Measurements from ENCODE around the gene PLK5.

The PLK5 gene

GRCh38 chr19:1570836-1571235 is 47.0 kb downstream of the PLK5 start:
- no peak for TF ChIP-seq YY1 (IDR thresholded peaks at IDR 0.05; ENCODE audit: low read depth)
- no peak for TF ChIP-seq TEAD4 (IDR thresholded peaks at IDR 0.05)
- no peak for TF ChIP-seq CEBPB (IDR thresholded peaks at IDR 0.05)
- no peak for TF ChIP-seq ZBTB7A (IDR thresholded peaks at IDR 0.05; ENCODE audit: low read depth)
- TF ChIP-seq USF1 (IDR thresholded peaks at IDR 0.05): no peak
- TF ChIP-seq REST (IDR thresholded peaks at IDR 0.05; ENCODE audit: low read depth): no peak

GRCh38 chr19:1571358-1571757 is 47.5 kb downstream of the PLK5 start:
- TF ChIP-seq CREB1 (IDR thresholded peaks at IDR 0.05; ENCODE audit: low read depth): no peak
- TF ChIP-seq ZBTB7A (IDR thresholded peaks at IDR 0.05; ENCODE audit: low read depth): no peak
- TF ChIP-seq CEBPB (IDR thresholded peaks at IDR 0.05): no peak
- no peak for TF ChIP-seq TEAD4 (IDR thresholded peaks at IDR 0.05)
- no peak for TF ChIP-seq TAF1 (IDR thresholded peaks at IDR 0.05; ENCODE audit: low read depth)
- TF ChIP-seq EGR1 (IDR thresholded peaks at IDR 0.05): no peak
- TF ChIP-seq REST (IDR thresholded peaks at IDR 0.05; ENCODE audit: low read depth): no peak
- TF ChIP-seq EP300 (IDR thresholded peaks at IDR 0.05; ENCODE audit: borderline replicate concordance): no peak

GRCh38 chr19:1572795-1573194 is 48.9 kb downstream of the PLK5 start:
- no peak for TF ChIP-seq REST (IDR thresholded peaks at IDR 0.05; ENCODE audit: low read depth)
- TF ChIP-seq ZBTB7A (IDR thresholded peaks at IDR 0.05; ENCODE audit: low read depth): no peak
- no peak for TF ChIP-seq CEBPB (IDR thresholded peaks at IDR 0.05)
- TF ChIP-seq RAD21 (IDR thresholded peaks at IDR 0.05; ENCODE audit: low read depth): no peak
- no peak for TF ChIP-seq NFIC (IDR thresholded peaks at IDR 0.05)
- TF ChIP-seq TAF1 (IDR thresholded peaks at IDR 0.05; ENCODE audit: low read depth): no peak
- TF ChIP-seq MAX (IDR thresholded peaks at IDR 0.05): no peak
- TF ChIP-seq YY1 (IDR thresholded peaks at IDR 0.05; ENCODE audit: low read depth): no peak
- TF ChIP-seq EP300 (IDR thresholded peaks at IDR 0.05; ENCODE audit: borderline replicate concordance): no peak
- TF ChIP-seq TEAD4 (IDR thresholded peaks at IDR 0.05): no peak
- TF ChIP-seq FOXM1 (IDR thresholded peaks at IDR 0.05; ENCODE audit: borderline replicate concordance, low read depth): no peak
- TF ChIP-seq CREB1 (IDR thresholded peaks at IDR 0.05; ENCODE audit: low read depth): no peak
- TF ChIP-seq USF1 (IDR thresholded peaks at IDR 0.05): no peak
- no peak for TF ChIP-seq EGR1 (IDR thresholded peaks at IDR 0.05)
- TF ChIP-seq TCF12 (IDR thresholded peaks at IDR 0.05; ENCODE audit: low read depth): no peak

GRCh38 chr19:1574354-1575136 is 50.7 kb downstream of the PLK5 start:
- TF ChIP-seq CEBPB (IDR thresholded peaks at IDR 0.05) (no peak), TEAD4 (IDR thresholded peaks at IDR 0.05) (no peak), FOXM1 (IDR thresholded peaks at IDR 0.05; ENCODE audit: borderline replicate concordance, low read depth) (no peak), TCF12 (IDR thresholded peaks at IDR 0.05; ENCODE audit: low read depth) (no peak), NFIC (IDR thresholded peaks at IDR 0.05) (no peak), ZBTB7A (IDR thresholded peaks at IDR 0.05; ENCODE audit: low read depth) (no peak), YY1 (IDR thresholded peaks at IDR 0.05; ENCODE audit: low read depth) (no peak), TAF1 (IDR thresholded peaks at IDR 0.05; ENCODE audit: low read depth) (no peak), USF1 (IDR thresholded peaks at IDR 0.05) (no peak), CREB1 (IDR thresholded peaks at IDR 0.05; ENCODE audit: low read depth) (no peak)

All from Ishikawa (cell line).